ENCODE data around the gene TSSK3.
"Not testable (repeated sequence)": the region's sequence is repeated elsewhere in the genome, so short reads cannot be mapped to it uniquely, and the experiment has no call there.

TSSK3 gene

GRCh38 chr1:32365445-32365844 lies 3.1 kb downstream of the TSSK3 start:
- DNase-seq, result no peak

GRCh38 chr1:32367912-32368635 lies 5.7 kb downstream of the TSSK3 start:
- DNase-seq, result no peak

GRCh38 chr1:32372149-32372756 lies 9.9 kb downstream of the TSSK3 start:
- DNase-seq, result no peak

DNA sequence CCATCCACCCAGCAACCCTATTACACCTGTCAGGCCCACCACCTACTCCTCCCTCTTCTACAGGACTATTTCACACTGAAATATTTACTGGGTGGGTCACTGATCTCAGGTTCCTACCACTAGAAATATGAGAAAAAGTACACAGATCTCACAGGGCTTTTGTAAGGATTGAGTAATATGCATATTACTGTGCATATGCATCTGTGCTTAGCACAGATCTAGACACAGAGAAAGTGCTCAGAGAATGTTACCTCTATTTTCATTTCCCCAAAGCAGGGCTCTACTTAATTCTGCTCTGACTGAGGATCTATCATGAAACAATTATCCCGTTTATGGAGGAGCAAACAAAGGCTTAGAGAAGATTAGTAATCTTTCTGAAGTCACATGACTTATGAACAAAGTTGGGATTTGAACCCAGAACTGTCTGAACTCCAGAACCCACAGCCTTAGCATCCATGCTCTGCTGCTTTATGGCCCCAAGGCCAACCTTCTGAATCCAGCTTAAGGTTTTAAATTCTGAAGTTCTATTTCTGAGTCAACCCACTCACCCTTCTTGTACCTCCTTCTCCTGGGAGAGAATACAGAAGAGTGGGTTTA lies 11.8 kb downstream of the TSSK3 start:
- no peak for DNase-seq

DNA sequence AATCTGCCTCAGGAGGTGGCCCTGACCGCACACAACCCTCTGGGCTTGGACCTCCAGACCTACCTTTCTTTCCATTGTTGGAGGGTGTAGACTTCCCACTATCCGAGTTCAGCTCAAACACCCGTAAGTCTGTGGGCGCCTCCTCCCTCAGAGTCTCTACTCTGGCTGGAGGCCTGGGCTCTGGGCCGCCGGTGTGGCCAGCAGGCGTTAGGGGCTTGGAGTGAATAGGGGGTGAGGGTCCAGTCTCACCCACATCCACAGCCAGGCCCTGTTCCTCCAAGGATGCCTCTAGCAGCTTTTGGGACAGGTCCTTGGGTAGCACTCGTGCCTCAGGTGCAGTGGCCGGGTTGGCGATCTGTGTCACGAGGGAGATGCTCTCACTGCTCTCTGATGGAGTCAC lies 13.9 kb downstream of the TSSK3 start:
- DNase-seq, result no peak

- no peak for DNase-seq
Observed at GRCh38 chr1:32377541-32378220, 15.3 kb downstream of the TSSK3 start.

DNA sequence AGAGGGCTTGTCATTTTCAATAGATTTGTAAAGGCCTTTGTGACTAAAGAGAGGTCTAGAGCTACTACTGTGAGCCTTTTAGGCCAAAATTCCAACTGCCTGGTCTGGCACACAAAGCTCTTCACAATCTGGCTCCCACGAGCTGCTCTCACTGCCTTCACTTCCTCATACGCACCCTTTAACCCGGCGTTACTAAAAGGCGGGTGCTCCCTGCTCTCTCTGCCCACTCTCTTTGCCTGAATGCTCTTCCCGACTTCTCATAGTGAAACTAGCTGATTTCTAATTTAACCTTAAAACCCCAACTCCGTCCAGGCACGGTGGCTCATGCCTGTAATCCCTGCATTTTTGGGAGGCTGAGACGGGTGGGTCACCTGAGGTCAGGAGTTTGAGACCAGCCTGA lies 17.7 kb downstream of the TSSK3 start:
- no peak for DNase-seq

- no peak for DNase-seq
Observed at GRCh38 chr1:32386676-32387392, 24.5 kb downstream of the TSSK3 start.

DNA sequence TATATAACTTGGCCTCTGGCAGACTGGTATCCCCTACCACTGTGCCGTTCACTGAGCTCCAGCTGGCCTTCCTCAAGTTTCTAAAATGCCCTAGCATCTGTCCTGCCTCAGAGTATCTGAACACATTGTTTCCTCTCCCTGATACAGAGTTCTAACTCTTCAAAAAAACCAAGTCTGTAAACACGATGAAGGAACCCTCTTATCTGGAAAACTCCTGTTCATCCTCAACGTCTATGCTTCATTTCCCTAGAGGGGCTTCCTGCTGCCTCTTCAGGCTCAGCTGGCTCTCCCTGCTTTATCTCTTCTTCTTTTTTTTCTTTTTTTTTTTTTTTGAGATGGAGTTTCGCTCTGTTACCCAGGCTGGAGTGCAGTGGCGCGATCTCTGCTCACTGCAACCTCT lies 26.3 kb downstream of the TSSK3 start:
- no peak for DNase-seq

- DNase-seq, result no peak
Observed at GRCh38 chr1:32390904-32391870, 28.8 kb downstream of the TSSK3 start.

DNA sequence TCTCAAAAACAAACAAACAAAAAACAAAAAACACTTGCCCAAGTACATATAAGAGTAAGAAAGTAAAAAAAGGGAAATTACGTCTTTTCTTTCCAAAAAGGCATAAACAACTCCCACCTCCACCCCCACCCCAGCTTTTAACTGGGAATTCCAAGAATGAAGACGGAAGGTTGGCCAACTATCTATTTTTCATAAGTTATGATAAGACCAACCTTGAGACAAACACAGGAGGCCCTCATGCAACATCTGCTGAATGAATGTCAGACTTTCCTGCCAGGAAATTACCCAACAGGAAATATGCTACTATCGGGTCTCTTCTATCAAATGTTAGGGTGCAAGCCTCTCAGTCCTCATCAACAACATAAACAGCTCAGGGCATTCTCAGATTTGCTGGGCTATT lies 30.0 kb downstream of the TSSK3 start:
- no peak for DNase-seq

DNA sequence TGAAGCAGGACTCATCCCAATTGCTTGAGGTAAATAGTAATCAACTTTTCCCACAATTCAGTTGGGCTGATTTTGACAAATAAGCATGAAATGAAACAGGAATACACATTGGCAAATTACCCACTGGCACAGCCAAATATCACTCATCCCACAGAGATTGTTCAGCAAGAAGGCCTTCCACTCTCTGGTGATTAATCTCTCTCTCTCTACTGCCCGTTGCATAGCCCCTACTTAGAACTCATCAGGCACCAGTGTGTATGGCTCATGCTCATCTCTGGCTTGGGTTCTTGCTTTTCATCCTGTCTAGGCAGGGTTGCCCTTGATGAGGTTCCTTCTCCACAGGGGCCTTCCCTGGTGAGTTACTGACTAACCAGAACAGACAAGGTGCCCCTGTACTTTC lies 30.8 kb downstream of the TSSK3 start:
- no peak for DNase-seq

DNA sequence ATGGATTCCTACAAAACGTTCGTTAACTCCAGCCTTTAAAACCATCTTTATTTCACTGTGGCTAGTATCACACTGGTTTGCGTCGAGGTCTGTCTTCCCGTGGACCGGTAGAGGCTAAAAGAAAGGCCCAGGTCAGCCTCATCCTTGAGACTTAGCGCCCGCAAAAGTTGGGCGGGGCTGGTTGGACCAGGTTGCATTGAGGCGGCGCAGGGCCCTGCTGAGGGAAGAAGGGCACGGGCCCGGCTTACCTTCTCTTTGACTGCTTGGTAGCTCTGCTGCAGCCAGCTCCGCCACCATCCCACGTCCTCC lies 31.4 kb downstream of the TSSK3 start:
- no peak for DNase-seq

GRCh38 chr1:32394141-32394889 lies 32.0 kb downstream of the TSSK3 start, which contains the start of gene BSDC1:
Gene BSDC1, minus strand, starts transcription at chr1:32394441. Its CDS starts 27 bp downstream, at chr1:32394414.
- peak; percentile 97 for DNase-seq

GRCh38 chr1:32394890-32395432 lies 32.6 kb downstream of the TSSK3 start:
- no peak for DNase-seq

- not testable (repeated sequence) for DNase-seq
Observed at GRCh38 chr1:32396524-32396923, 34.2 kb downstream of the TSSK3 start.

DNA sequence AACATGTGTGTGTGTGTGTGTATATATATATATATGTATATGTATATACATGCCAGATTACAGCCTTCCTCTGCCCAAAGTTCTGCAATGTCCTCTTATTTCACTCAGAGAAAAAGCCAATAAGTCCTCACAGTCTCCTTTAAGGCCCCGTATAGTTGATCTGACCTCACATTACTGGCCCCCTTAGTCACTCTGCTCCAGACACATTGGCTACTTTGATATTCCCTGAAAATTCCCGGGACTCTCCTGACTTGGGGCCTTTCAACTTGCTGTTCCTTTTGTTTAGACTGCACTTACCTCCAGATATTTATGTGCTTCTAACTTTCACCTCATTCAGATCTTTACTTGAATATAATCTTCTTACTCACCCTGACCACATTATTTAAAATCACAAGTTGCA lies 36.1 kb downstream of the TSSK3 start:
- no peak for DNase-seq

- no peak for DNase-seq
Observed at GRCh38 chr1:32399843-32400242, 37.5 kb downstream of the TSSK3 start.

DNA sequence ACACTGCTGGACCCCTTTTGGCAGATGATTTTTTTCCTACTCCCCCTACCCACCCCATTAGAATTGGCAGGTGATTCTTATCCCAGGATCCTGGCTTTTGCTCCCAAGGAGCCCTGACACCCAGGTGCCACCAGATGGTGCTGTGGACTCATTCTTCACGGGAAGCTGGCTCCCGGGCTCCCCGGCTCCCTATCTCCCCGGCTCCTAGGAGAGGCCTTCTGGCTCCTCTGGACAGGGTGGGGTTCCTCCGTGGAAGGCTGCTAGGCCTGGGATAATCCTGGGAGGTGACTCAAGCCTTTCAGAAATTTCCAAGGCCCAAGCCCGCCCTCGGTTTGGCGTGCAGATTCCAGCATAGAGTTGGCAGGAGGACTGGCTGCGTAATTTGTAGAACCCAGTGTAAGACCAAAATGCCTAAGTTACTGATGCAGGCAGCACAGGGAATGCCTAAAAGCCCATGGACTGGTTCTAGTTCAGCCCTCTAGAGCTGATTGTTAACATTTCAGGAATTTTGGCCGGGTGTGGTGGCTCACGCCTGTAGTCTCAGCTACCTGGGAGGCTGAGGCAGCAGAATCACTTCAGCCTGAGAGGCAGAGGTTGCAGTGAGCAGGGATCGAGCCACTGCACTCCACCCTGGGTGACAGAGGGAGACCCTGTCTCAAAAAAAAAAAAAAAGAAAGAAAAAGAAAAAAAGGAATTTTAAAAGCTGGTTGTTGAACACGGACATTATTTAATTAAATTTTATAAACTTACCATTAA lies 38.7 kb downstream of the TSSK3 start:
- DNase-seq, result peak; percentile 39 to 87

DNA sequence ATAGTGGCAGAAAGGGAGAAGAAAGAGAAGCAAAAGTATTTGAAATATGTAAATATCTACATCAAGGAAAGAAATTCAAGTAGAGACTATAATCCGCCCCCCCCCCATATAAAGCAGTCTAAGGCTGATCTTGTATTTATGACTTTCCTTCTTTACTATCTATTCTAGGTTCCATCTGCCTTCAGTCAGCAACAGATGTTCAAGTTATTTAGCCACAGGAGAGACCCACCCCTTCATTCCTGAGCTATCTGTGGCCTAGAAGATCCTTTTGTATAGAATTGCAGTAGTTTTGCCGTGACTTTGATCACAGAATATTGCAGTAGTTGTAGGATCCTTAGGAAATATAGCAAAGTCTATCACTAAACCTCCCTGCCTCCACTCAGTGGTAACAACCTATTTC lies 42.6 kb downstream of the TSSK3 start:
- DNase-seq, result no peak
